Measurements from ENCODE around the gene ARHGAP1. TPM values are rescaled to one million over a fixed set of nuclear protein-coding genes. Genes with fewer than 3 reads are reported as not detected.
"Not testable (repeated sequence)": the region's sequence is repeated elsewhere in the genome, so short reads cannot be mapped to it uniquely, and the experiment has no call there.

The ARHGAP1 gene
- total RNA-seq, 1 donor from 2014 or later: 175 TPM

DNA sequence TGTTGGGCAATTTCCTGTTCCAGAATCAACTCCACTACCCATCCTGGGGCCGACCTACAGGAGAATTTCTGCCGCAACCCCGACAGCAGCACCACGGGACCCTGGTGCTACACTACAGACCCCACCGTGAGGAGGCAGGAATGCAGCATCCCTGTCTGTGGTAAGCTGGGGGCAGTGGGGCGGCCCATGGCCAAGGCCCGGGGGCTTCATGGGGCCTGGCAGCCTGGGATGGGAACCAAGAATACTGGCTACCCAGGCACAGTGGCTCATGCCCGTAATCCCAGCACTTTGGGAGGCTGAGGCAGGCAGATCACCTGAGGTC, 22.9 kb upstream of the ARHGAP1 start:
- DNase-seq (ENCODE audit: low spot score): no peak

DNA sequence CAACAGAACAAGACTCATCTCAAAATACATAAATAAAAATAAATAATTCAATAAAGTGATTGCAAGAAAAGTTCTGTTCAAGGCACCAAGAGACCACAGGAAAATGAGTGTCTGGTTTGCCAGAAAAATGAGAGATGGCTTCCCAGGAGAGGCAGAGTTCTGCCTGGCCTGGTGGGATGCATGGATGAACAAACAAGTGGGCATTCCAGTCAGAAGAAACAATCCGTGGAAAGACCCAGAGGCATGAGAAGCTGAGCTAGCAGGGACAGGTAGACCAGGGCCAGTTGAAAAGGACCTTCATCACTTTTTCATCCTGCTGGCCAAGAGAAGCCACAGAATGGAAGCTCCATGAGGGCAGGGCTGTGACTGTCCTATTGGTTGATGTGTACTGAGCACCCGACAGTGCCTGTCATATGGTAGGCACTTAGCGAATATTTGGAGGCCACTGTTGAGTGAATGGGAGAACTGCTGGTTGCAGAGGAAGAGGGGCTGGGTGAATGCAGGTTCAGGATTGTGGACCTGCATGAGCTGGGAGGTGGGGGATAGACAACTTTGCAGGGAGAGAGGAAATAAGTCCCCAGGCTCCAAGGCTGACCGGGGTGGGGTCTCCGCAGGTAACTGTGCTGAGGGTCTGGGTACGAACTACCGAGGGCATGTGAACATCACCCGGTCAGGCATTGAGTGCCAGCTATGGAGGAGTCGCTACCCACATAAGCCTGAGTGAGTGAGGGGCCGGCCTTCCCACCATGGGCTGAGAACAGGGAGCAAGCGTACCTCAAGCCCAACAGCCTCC, 22.3 kb upstream of the ARHGAP1 start:
- DNase-seq (ENCODE audit: low spot score): no peak

DNA sequence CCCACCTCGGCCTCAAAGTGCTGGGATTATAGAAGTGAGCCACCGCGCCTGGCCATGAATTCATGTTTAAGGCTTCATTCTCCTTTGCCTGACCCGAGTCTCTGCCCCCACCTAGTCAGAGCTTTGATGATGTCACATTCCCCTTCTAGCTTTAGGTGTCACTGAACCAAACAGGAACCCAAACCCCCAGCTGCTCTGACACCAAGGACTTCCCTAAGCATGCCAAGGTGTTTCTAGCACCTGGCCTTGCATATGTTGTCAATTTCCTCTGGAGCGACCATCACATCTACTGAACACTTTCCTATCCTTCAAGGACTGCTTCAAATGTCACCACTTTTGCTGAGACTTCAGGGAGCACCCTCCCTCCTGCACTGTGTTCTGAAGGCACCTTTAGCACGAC, 20.9 kb upstream of the ARHGAP1 start:
- DNase-seq (ENCODE audit: low spot score): no peak

DNA sequence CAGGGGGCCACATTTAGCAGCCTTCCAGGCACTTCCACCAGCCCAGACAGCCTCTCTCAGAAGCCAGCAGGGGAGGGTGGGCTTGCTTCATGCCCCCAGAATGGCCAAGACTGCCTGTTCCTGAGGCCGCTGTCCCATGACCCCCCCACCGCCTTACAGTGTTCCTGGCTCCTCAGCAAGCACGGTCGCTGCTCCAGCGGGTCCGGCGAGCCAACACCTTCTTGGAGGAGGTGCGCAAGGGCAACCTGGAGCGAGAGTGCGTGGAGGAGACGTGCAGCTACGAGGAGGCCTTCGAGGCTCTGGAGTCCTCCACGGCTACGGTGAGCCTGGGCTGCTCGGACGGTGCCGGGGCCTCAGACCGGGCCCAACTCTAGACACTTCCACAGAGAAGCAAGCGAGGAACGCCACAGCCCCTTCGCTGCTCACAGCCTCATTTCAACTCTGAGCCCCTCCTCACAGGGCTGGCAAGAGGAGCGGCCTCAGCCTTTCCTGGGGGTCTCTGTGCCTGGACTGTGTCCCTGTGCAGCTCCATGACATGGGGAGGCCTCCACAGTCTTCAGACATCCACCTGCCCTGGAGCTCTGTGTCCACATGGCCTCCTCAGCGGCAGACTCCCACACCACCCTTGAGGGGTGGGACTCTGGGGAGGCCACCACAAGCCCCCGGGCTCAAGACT, 19.3 kb upstream of the ARHGAP1 start:
- DNase-seq (ENCODE audit: low spot score): no peak

DNA sequence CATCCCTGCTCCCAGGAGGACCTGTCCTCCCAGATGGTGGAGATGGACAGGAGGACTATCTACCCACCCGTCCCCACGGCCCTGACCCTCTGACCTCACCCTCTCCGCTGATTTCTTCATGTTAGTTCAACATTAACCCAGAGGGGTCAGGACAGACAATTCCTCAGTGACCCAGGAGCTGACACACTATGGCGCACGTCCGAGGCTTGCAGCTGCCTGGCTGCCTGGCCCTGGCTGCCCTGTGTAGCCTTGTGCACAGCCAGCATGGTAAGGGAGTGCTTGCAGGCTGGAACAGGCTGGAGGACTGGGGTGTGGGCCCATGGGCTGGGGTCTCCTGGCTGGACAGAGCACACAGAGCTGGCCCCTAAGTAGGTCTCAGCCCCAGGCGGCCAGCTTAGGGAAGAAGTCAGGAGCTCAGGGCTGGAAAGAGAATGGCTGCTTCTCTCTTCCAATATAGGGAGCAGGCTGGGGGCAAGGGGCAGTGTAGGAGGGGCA, 18.7 kb upstream of the ARHGAP1 start, which contains the start of gene F2:
Gene F2 (plus strand): TSS at position 166 of the 495 bp plus-strand sequence. CDS start 23 bp downstream, at position 189.
- no peak for DNase-seq (ENCODE audit: low spot score)

DNA sequence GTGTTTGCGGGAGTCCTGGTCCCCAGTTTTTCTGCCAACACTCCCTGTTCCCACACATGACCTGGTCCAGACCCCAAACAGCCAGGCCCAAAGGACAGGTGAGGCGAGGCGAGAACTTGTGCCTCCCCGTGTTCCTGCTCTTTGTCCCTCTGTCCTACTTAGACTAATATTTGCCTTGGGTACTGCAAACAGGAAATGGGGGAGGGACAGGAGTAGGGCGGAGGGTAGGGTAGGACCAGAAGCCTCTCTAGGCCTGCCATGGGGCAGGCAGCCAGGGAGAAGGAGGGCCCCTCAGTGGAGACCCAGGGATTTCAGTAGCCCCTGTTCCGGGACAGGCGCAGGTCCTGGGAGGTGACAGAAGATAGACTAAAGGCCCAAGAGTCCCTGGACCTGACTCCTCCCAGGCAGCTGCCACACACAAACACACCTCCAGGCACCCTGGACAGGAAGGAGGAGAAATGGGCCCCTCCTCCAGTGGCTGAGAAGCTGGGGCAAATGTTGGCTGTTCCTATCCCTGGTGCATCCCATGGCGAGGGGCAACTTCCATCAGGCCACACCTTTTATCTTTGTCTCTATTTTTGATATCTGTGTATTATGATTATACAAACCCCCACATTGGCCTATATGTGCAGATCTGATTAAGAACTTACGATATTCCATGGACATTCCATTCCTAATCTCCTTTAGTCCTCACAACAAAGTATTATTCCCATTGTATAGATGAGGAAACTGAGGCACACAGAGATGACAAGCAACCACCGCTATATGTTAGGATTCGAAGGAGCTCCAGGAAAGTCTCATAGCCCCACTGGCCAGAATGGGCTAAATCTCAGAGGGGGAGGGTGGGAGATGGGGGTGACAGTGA, 18.0 kb upstream of the ARHGAP1 start:
- peak; percentile 68 for DNase-seq (ENCODE audit: low spot score)

DNA sequence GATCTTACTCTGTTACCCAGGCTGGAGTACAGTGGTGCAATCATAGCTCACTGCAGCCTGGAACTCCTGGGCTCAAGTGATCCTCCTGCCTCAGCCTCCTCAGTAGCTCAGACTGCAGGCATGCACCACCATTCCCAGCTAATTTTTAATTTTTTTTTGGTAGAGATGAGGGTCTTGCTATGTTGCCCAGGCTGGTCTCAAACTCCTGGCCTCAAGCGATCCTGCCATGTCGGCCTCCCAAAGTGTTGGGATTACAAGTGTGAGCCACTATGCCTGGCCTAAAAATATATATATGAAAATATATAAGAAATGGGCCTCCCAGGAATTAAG, 17.4 kb upstream of the ARHGAP1 start:
- not testable (repeated sequence) for DNase-seq (ENCODE audit: low spot score)

DNA sequence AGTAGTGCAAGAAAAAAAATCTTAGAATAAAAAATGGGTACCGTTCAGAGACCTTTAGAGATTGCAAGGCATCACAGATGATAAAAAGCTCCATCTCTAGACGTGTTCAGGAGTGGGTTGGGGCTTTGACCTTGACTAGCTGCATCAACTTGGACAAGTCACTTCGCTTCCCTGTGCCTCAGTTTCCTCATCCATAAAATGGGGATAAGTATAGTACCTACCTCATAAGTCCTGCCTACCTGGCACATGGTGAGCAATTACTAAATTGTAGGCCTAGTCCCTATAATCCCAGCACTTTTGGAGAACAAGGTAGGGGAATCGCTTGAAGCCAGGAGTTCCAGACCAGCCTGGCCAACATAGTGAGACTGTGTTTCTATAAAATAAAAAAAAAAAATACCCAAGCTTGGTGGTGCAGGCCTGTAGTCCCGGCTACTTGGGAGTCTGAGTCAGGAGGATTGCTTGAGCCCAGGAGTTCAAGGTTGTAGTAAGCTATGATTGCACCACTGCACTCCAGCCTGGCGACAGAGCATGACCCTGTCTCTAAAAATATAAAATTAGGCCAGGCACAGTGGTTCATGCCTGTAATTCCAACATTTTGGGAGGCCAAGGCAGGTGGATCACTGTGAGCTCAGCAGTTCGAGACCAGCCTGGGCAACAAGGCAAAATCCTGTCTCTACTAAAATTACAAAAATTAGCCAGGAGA, 12.6 kb upstream of the ARHGAP1 start:
- no peak for DNase-seq (ENCODE audit: low spot score)

DNA sequence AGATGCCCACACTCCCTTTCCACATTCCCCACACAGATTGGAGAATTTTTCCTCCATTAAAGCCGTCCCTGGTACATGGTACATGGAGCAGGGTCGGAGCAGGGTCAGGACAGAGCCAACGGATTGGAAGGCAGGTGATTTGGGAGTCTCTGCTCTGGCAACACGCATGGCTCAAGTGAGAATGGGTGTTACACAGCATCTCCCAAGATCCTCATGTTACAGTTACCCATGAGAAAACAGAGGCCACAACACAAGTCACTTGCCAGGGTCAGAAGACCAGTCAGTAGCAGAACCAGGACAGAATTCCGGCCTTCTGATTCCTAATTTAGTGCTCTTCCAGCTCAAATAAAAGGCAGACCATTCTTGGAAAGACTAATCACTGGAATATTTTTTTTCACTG, 10.9 kb upstream of the ARHGAP1 start:
- no peak for DNase-seq (ENCODE audit: low spot score)

DNA sequence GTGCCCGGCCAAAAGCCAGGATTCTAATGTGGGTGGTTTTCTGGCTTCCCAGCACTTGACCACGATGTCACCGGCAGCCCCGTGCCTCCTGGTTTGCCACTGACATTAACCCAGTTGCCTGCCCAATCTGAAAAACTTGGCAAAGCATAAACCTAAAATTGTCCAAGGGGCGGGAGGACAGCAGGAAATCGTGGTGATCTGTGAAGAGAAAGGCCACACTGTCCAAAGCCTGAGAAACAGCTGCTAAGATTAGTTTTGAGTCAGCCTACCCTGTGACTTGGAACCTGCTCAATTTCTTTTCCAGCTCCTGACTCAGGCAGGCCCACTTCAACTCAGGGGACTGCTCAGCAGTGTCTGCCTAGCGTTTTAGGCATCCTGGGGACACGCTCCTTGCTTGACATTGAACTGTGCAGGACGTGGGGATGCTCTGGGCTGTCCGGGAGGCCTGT, 10.4 kb upstream of the ARHGAP1 start:
- DNase-seq (ENCODE audit: low spot score): no peak

DNA sequence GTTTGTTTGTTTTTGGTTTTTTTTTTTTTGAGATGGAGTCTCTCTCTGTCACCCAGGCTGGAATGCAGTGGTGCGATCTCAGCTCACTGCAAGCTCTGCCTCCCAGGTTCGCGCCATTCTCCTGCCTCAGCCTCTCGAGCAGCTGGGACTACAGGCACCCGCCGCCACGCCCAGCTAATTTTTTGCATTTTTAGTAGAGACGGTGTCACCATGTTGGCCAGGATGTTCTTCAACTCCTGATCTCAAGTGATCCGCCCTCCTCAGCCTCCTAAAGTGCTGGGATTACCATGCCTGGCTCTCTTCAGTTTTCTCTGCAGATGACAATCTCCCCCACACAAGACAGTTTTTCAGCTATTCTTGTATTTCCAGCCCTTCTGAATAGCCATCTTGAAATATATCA, 8.9 kb upstream of the ARHGAP1 start:
- not testable (repeated sequence) for DNase-seq (ENCODE audit: low spot score)

DNA sequence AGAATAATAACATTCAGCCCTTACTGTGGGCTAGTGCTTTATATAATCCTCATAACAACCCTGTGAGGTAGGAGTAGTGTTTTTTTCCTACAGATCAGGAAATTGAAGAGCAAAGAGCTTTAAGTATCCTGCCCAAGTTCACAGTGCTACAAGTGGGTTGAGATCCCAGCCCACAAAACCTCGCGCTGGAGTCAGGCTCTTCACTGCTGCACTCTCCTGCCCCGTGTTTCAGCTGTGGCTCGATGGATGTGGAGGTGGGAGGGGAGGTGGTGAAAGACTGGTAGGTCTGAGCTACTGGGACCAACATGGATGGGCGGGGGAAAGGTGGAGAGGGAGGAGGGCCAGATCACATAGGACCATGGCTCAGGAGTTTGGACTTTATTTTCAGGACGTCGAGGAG, 6.5 kb upstream of the ARHGAP1 start:
- DNase-seq (ENCODE audit: low spot score): no peak

DNA sequence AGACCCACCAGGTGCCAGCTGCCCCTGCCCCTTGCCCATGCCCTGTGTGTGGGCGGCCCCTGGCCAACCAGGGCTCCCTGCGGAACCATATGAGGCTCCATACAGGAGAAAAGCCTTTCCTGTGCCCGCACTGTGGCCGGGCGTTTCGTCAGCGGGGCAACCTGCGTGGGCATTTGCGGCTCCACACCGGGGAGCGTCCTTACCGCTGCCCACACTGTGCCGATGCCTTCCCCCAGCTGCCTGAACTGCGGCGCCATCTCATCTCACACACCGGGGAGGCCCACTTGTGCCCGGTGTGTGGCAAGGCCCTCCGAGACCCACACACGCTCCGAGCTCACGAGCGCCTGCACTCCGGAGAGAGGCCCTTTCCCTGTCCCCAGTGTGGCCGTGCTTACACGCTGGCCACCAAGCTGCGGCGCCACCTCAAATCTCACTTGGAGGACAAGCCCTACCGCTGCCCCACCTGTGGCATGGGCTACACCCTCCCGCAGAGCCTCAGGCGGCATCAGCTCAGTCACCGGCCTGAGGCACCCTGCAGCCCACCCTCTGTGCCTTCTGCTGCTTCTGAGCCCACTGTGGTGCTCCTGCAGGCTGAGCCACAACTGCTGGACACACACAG, 4.8 kb upstream of the ARHGAP1 start:
- DNase-seq (ENCODE audit: low spot score): no peak

DNA sequence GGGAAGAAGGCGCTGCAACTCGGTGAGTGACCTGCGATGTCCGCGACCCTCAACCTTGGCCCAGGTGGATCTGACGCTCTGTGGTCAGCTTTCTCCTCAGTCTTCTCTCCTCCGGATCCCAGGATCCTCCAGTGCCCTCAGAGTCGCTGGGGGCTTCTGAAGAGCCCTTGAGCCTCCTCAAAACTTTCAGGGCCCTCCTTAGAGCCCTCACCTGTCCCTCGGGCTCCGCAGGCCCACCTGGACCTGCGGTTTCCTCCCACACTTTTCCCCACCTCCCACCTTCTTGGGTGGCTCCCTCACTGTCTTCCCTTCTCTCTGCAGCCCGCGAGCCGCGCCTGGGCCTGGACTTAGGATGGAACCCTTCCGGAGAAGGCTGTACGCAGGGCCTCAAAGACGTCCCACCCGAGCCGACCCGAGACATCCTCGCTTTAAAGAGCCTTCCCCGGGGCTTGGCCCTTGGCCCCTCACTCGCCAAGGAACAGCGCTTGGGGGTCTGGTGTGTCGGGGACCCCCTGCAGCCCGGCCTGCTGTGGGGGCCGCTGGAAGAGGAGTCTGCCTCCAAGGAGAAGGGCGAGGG, 747 bp upstream of the ARHGAP1 start:
- no peak for DNase-seq (ENCODE audit: low spot score)

DNA sequence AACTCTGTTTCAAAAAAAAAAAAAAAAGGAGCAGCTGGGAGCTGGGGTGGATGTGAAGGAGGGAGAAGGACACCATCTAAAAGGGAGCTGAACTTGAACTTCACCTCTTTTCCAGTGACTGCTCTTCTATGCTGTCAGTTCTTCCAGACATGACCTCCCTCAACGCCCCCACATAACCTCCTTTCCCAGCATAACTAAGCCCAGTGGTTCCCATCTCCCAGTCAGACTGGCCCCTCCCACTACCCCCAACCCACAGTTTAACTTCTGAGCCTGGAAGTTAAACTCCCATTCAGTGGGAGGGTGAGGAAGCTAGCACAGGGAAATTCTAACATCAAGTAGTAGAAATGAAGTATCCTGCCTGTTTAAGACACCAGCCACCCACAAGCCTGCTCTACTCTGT, 1.8 kb downstream of the ARHGAP1 start:
- no peak for DNase-seq (ENCODE audit: low spot score)

DNA sequence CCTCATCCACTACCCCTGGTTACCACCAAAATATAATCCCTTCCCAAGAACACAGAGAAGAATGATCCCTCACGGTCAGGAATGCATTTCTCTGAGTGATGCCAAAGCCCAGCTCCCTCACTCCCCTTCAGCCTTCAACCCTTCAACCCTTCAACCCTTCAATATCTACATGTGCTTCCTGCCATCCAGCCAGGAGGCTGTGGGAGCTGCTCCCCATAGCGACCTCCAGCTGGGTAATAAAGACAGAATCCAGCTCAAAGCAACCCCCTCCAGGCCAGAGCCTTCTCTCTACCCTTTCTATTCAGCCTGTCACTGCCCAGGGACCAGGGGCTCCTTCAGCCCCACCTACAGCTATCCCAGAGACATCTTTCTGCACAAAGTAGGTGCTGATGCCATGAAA, 2.7 kb downstream of the ARHGAP1 start:
- no peak for DNase-seq (ENCODE audit: low spot score)

DNA sequence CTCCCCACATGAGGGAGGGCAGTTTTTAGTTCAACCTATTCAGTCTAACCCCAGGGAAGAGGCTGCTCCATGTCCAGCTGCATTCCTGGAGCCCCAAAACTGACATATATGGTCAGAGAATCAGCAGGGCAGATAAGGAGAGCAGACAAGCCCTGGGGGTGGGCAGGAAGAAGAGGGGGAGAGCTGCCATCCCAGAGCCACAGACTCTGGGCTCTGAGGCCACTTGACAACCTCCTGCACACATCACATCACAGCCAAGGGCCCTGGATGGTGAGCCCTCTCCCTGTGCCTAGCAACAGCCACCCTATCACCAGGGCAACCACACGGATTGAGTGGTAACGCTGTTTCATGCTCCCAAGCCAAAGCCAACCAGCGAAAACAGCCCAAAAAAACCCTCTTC, 3.1 kb downstream of the ARHGAP1 start:
- DNase-seq (ENCODE audit: low spot score): no peak

DNA sequence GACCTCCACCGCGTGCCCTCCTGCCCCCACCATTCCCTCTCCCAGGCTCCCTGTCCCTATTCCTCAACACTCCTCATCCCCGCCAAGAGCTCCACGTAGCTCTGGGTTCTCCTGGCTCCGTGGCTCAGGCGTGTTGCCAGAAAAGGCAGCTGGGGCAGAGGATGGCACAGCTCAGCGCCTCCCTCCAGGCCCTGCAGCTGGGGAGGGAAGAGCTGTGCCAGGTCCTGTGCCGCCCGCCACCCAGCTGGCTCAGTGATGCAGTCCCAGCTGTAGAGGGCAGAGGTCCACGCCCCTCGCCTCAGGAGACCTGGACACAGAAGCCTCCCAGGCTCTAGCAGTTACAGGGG, 4.2 kb downstream of the ARHGAP1 start:
- DNase-seq (ENCODE audit: low spot score): peak; percentile 65

DNA sequence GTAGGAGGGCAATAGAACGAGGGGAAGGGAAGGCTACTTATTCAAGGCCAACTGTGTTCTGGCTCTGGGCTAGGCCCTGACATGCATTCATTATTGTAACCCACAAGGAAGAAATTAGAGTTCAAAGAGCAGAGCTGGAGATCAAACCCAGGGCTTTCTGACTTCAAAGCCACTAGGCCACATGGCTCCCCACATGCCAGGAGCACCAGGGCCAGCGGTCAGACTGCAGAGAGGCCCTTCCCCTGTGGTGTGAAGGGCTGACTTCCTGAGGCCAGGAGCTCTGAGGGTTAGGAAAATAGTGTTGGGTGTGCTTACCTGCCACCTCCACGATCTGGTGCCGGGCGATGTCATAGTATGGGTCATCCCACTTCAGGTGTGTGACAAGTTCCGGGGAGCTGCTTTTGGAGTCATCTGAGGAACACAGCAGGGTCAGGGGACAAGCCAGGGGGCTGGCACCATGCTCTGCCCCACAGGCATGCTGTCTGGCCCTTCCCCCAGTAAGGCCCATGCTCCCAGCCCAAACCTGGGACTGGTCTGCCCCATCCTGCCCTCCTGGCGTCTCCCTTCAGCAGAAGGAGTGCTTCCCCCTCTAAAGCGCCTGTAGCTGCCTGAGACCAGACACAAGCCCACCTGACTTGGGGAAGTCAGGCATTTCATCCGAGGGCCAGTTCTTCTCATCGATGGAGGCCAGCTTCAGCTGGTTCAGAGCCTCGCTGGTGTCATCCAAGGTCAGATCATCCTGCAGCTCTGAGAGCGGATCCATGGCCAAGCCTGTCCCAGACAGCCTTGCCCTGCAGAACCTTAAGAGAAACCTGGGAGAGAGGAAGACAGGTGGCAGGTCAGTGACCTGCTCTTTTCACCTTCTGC, 4.8 kb downstream of the ARHGAP1 start:
- DNase-seq (ENCODE audit: low spot score): no peak

DNA sequence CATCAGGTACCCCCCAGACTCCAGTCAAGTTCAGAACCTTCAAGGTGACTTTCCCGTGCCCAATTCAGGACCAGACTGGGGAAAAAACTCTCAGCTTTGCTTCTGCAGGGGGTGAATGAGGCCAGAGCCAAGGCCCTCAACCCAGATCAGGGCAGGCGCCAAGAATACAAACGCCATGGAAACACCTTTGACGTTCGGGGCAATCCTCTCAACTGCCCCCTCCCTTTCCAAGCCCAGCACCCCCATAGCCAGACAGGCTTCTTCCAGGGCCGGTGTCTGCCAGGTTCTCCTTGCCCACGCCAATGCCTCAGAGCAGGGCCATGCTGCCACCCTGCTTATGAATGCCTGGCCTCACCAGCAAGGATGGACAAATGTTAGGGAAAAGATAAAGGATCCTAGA, 5.8 kb downstream of the ARHGAP1 start:
- DNase-seq (ENCODE audit: low spot score): no peak

Measured in ureter (tissue), 1 donor.